Measurements from ENCODE around the gene TCERG1L. TPM values are rescaled to one million over a fixed set of nuclear protein-coding genes. Genes with fewer than 3 reads are reported as not detected.
"Not testable (repeated sequence)": the region's sequence is repeated elsewhere in the genome, so short reads cannot be mapped to it uniquely, and the experiment has no call there.

Gene TCERG1L
- total RNA-seq, 4 donors from 2014 or later, result 0.42 to 1.3 TPM; not detected in 2

DNA sequence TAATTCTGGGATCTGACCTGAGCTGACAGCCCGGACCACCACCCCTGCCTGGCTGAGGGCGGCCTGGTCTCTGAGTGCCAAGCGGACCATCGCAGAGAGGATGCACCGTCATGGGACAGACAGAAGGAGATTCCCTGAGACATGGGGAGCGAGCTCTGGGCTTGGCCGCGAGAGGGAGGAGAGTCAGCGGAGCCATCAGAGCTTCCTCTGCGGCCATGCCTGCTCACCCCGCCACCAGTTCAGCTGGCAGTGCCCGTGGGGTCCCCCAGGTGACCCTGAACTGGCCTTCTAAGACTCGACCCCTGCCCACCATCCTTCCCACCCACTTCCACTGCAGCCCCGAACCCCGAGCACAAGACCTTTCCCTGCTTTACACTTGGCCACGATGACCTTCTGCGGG, 152.8 kb downstream of the TCERG1L start:
- H3K27me3 ChIP-seq, result no peaks in the 10 kb centered on the region
- TF ChIP-seq POLR2A (IDR thresholded peaks at IDR 0.05) (no peak), EP300 (IDR thresholded peaks at IDR 0.05) (no peak)
- TF ChIP-seq, protein P1, sequence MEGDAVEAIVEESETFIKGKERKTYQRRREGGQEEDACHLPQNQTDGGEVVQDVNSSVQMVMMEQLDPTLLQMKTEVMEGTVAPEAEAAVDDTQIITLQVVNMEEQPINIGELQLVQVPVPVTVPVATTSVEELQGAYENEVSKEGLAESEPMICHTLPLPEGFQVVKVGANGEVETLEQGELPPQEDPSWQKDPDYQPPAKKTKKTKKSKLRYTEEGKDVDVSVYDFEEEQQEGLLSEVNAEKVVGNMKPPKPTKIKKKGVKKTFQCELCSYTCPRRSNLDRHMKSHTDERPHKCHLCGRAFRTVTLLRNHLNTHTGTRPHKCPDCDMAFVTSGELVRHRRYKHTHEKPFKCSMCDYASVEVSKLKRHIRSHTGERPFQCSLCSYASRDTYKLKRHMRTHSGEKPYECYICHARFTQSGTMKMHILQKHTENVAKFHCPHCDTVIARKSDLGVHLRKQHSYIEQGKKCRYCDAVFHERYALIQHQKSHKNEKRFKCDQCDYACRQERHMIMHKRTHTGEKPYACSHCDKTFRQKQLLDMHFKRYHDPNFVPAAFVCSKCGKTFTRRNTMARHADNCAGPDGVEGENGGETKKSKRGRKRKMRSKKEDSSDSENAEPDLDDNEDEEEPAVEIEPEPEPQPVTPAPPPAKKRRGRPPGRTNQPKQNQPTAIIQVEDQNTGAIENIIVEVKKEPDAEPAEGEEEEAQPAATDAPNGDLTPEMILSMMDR (IDR thresholded peaks at IDR 0.05), result no peak
- no peak for DNase-seq (ENCODE audit: low spot score in 2 of 2)
- H3K36me3 ChIP-seq, result no peaks in the 10 kb centered on the region
- no peak overlapping the region for H3K27ac ChIP-seq
- 86 to 95% methylated on average over 15 to 17 of the region's 17 CpGs for WGBS, 2 donors
- no peaks in the 10 kb centered on the region for H3K9me3 ChIP-seq
- H3K4me1 ChIP-seq, result no peaks in the 10 kb centered on the region
- H3K4me3 ChIP-seq, result no peak overlapping the region

DNA sequence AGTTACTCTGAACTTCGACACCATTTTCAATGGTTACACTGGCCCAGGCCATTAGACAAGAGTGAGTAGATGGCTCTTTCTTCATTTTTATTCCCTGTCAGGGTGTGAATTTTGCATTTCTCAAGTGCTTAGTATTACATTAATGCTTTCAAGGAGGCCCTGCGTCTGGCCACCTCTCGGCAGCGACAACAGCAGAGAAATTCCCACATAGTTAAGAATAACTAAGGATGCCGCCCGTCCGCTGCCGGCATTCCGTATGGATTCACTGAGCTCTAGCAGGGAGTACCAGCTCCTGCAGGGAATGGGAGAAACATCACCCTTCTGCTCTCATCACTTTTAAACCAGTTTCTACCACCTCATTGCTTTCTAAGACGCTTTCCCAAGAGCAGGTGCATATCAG, 153.6 kb downstream of the TCERG1L start:
- H3K9me3 ChIP-seq, result peaks cover 0 to 5% (median 0%) of the 10 kb centered on the region in 4 donors
- H3K27me3 ChIP-seq, result no peaks in the 10 kb centered on the region
- H3K4me1 ChIP-seq, result no peaks in the 10 kb centered on the region
- TF ChIP-seq EP300 (IDR thresholded peaks at IDR 0.05) (no peak), POLR2A (IDR thresholded peaks at IDR 0.05) (no peak)
- TF ChIP-seq, protein P1 (IDR thresholded peaks at IDR 0.05), result no peak
- no peak for DNase-seq (ENCODE audit: low spot score in 2 of 2)
- WGBS, 2 donors, result 90 to 92% methylated on average over 10 of the region's 10 CpGs
- no peak overlapping the region for H3K4me3 ChIP-seq
- no peak overlapping the region for H3K27ac ChIP-seq
- H3K36me3 ChIP-seq, result no peaks in the 10 kb centered on the region

DNA sequence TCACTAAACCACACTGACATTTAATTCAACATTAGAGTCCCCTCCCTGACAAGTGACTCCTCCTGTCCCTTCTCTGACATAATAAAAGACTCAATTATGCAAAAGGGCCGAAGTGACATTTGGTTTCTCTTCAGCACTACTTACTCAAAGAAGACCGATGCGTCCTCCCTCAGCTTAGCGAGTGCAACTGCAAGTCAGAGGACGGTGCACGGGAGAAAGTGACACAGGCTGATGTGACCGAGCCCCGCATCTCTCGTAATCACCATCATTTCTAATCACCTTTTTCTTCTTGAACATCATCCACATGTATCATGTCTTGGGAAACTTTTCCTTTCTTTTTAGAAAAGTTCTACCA, 155.7 kb downstream of the TCERG1L start:
- Histone ChIP-seq H3K9me3 (peaks cover 0 to 24% (median 0%) of the 10 kb centered on the region in 4 donors), H3K27ac (no peak overlapping the region), H3K4me3 (no peak overlapping the region), H3K27me3 (no peaks in the 10 kb centered on the region), H3K36me3 (no peaks in the 10 kb centered on the region), H3K4me1 (no peaks in the 10 kb centered on the region)
- no peak for DNase-seq (ENCODE audit: low spot score in 2 of 2)
- WGBS, 2 donors, result 31 to 48% methylated on average over 9 of the region's 9 CpGs
- TF ChIP-seq POLR2A (IDR thresholded peaks at IDR 0.05) (no peak), EP300 (IDR thresholded peaks at IDR 0.05) (no peak)
- TF ChIP-seq, protein P1 (IDR thresholded peaks at IDR 0.05), result no peak

DNA sequence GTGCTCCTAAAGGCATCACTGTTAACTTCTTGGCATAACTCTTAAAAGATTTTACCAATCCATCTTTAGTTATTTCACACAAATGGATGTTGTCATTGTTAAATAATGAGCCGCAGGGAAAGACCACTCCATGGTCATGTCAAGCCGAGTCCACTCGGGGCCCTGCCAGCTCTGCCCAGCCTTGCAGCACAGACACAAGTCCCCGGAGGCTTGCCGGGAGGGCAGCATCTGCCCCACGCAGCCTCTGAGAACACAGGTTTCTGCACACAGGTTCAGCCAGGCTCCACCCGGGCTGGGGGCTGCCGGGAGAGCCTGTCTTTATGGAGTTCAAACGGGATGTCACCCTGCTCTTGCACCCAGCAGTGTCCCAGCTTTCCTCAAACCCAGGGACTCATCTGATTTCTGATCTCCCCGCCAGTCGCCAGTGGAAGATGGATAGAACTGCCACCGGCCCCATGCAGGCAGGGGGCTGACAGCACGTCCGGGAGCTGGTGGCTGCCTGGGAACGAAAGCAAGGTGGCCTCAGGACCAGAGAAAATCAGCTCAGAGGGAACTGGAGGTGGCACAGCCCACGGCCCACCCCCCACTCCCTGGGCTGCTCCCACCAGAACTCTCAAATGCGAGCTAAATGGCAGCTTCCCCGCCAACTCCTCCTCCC, 156.2 kb downstream of the TCERG1L start:
- no peak for DNase-seq (ENCODE audit: low spot score in 2 of 2)
- TF ChIP-seq EP300 (IDR thresholded peaks at IDR 0.05) (no peak), POLR2A (IDR thresholded peaks at IDR 0.05) (no peak)
- TF ChIP-seq, protein P1 (IDR thresholded peaks at IDR 0.05), result no peak
- Histone ChIP-seq H3K9me3 (peaks cover 0 to 29% (median 0%) of the 10 kb centered on the region in 4 donors), H3K27ac (no peak overlapping the region), H3K4me3 (no peak overlapping the region), H3K4me1 (no peaks in the 10 kb centered on the region), H3K36me3 (no peaks in the 10 kb centered on the region), H3K27me3 (no peaks in the 10 kb centered on the region)
- 58 to 59% methylated on average over 15 to 18 of the region's 18 CpGs for WGBS, 2 donors

DNA sequence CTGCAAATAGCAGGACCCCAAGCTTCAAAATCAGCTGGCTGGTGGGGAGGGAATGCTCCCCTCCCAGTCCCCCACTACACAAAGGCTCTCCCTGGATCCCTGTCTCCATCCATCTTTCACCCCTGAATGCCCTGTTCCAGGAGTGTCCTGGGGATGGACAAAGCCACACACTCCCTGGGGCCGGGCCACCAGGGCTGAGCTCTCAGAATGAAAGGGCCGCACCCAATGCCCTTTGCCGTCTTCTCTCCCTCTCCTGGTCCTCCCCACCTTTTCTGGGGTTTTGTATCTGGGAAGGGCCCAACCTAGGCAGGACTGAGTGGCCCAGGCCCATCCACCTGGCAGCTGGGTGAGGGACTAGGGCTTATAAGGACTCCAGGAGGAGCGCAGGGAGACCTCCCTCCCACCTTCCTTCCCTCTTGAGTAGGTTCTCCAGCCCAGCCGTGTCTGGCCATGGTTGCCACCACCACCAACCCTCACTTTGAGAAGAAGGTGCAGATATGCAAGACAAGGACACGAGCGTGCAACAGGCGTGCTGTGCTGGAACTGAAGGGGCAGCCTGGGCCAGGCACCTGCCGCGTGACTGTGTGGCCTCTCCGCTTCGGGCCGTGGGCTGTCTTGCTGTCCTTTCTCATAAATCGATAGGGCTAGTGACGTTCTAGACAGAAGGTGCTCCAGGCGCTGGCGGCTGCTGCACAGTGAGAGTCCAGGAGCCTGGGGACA, 157.1 kb downstream of the TCERG1L start:
- TF ChIP-seq EP300 (IDR thresholded peaks at IDR 0.05) (no peak), POLR2A (IDR thresholded peaks at IDR 0.05) (no peak)
- TF ChIP-seq, protein P1 (IDR thresholded peaks at IDR 0.05), result no peak
- DNase-seq (ENCODE audit: low spot score in 2 of 2), result no peak
- Histone ChIP-seq H3K4me1 (no peaks in the 10 kb centered on the region), H3K27me3 (no peaks in the 10 kb centered on the region), H3K9me3 (peaks cover 0 to 31% (median 0%) of the 10 kb centered on the region in 4 donors), H3K36me3 (no peaks in the 10 kb centered on the region), H3K27ac (no peak overlapping the region), H3K4me3 (no peak overlapping the region)
- WGBS, 2 donors, result 83 to 87% methylated on average over 15 to 17 of the region's 17 CpGs

DNA sequence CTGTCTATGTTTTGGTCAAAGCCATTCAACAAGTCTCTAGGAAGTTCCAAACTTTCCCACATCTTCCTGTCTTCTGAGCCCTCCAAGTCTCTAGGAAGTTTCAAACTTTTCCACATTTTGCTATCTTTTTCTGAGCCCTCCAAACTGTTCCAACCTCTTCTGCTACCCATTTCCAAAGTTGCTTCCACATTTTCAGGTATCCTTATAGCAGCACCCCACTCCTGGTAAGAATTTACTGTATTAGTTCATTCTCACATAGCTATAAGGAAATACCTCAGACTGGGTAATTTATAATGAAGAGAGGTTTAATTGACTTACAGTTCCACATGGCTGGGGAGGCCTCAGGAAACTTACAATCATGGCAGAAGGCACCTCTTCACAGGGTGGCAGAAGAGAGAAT, 159.1 kb downstream of the TCERG1L start:
- H3K27me3 ChIP-seq; H3K4me3 ChIP-seq; DNase-seq (ENCODE audit: low spot score in 2 of 2); H3K4me1 ChIP-seq; H3K36me3 ChIP-seq; H3K27ac ChIP-seq: not testable (repeated sequence)
- H3K9me3 ChIP-seq, result peaks cover 0 to 31% (median 0%) of the 10 kb centered on the region in 4 donors

All from tibial nerve (tissue), 4 donors.